AG20443 (cell line): ENCODE data around the gene RNF175.

Experiments used
- DNase-seq: peaks from one replicate; pipeline ENCODE4 v3.0.0; 2012; ENCODE audit warnings: low spot score, mixed read lengths

RNF175 gene

GRCh38 chr4:153759407-153760316 lies at the start of gene RNF175:
Gene RNF175, minus strand, starts transcription at chr4:153760024. Its CDS starts 162 bp downstream, at chr4:153759862.
- peak; percentile 68 for DNase-seq

- no peak for DNase-seq
Measured at GRCh38 chr4:153809307-153809706, 49.5 kb upstream of the RNF175 start.

GRCh38 chr4:153808175-153808574 lies 48.4 kb upstream of the RNF175 start:
- DNase-seq = no peak

- DNase-seq = no peak
Measured at GRCh38 chr4:153806073-153806472, 46.2 kb upstream of the RNF175 start.

GRCh38 chr4:153804722-153805121 lies 44.9 kb upstream of the RNF175 start:
- DNase-seq = no peak

- peak; percentile 53 for DNase-seq
Measured at GRCh38 chr4:153799694-153800074, 39.9 kb upstream of the RNF175 start.

- no peak for DNase-seq
Measured at GRCh38 chr4:153798901-153799693, 39.3 kb upstream of the RNF175 start.

GRCh38 chr4:153798420-153798819 lies 38.6 kb upstream of the RNF175 start:
- no peak for DNase-seq

- no peak for DNase-seq
Measured at GRCh38 chr4:153794006-153794405, 34.2 kb upstream of the RNF175 start.

GRCh38 chr4:153792618-153793247 lies 32.9 kb upstream of the RNF175 start:
- DNase-seq = no peak

GRCh38 chr4:153791746-153792617 lies 32.2 kb upstream of the RNF175 start:
- peak; percentile 84 for DNase-seq

GRCh38 chr4:153790962-153791551 lies 31.2 kb upstream of the RNF175 start:
- peak; percentile 64 for DNase-seq

GRCh38 chr4:153790500-153790865 lies 30.7 kb upstream of the RNF175 start:
- DNase-seq = no peak

GRCh38 chr4:153789741-153790499 lies 30.1 kb upstream of the RNF175 start:
- peak; percentile 20 for DNase-seq

- peak; percentile 33 for DNase-seq
Measured at GRCh38 chr4:153788413-153789276, 28.8 kb upstream of the RNF175 start, which contains the start of gene SFRP2. Gene SFRP2, minus strand, starts transcription at chr4:153789083. Its CDS starts 248 bp downstream, at chr4:153788835.

GRCh38 chr4:153788051-153788412 lies 28.2 kb upstream of the RNF175 start:
- no peak for DNase-seq

- no peak for DNase-seq
Measured at GRCh38 chr4:153787575-153787974, 27.8 kb upstream of the RNF175 start.

GRCh38 chr4:153787061-153787560 lies 27.3 kb upstream of the RNF175 start:
- DNase-seq = no peak
